Measurements from ENCODE around the gene PARM1. TPM values are rescaled to one million over a fixed set of nuclear protein-coding genes. Genes with fewer than 3 reads are reported as not detected.

Gene PARM1
- total RNA-seq, 1 donor from 2014 or later: 1.6 TPM

- Mint-ChIP-seq H3K27me3 (ENCODE audit: insufficient read depth, low read depth) (peaks cover 2% of the 10 kb centered on the region), H3K9me3 (no peaks in the 10 kb centered on the region), H3K4me3 (no peak overlapping the region), H3K36me3 (no peaks in the 10 kb centered on the region), H3K27ac (no peak overlapping the region), H3K4me1 (no peaks in the 10 kb centered on the region)
- Histone ChIP-seq H3K9ac (no peak overlapping the region), H2AFZ (replicated peaks) (no peak overlapping the region), H3K79me2 (ENCODE audit: low read depth) (no peaks in the 10 kb centered on the region), H3K27ac (no peak overlapping the region), H3F3A (ENCODE audit: low read depth) (no peaks in the 10 kb centered on the region), H3K4me3 (no peak overlapping the region), H3K4me1 (no peaks in the 10 kb centered on the region), H3K4me2 (no peak overlapping the region), H3K27me3 (no peaks in the 10 kb centered on the region), H4K20me1 (ENCODE audit: low read depth) (no peaks in the 10 kb centered on the region), H3K36me3 (no peaks in the 10 kb centered on the region), H3K9me3 (ENCODE audit: low read depth) (no peaks in the 10 kb centered on the region)
- DNase-seq (ENCODE audit: low spot score): no peak
- no peak for TF ChIP-seq CTCF (IDR thresholded peaks at IDR 0.05)
- no peak for TF ChIP-seq EZH2phosphoT487 (IDR thresholded peaks at IDR 0.05)
- TF ChIP-seq EZH2 (IDR thresholded peaks at IDR 0.05): no peak
Observed at GRCh38 chr4:74920704-74921103, 12.2 kb upstream of the PARM1 start.

- Histone ChIP-seq H3K79me2 (ENCODE audit: low read depth) (no peaks in the 10 kb centered on the region), H3K27ac (no peak overlapping the region), H3K27me3 (no peaks in the 10 kb centered on the region), H3K36me3 (no peaks in the 10 kb centered on the region), H3K4me1 (no peaks in the 10 kb centered on the region), H3F3A (ENCODE audit: low read depth) (no peaks in the 10 kb centered on the region), H3K9me3 (ENCODE audit: low read depth) (no peaks in the 10 kb centered on the region), H3K9ac (no peak overlapping the region), H3K4me3 (no peak overlapping the region), H2AFZ (replicated peaks) (no peak overlapping the region), H3K4me2 (no peak overlapping the region), H4K20me1 (ENCODE audit: low read depth) (no peaks in the 10 kb centered on the region)
- Mint-ChIP-seq H3K4me3 (no peak overlapping the region), H3K9me3 (no peaks in the 10 kb centered on the region), H3K36me3 (no peaks in the 10 kb centered on the region), H3K4me1 (no peaks in the 10 kb centered on the region), H3K27ac (no peak overlapping the region), H3K27me3 (ENCODE audit: insufficient read depth, low read depth) (peaks cover 3% of the 10 kb centered on the region)
- no peak for TF ChIP-seq CTCF (IDR thresholded peaks at IDR 0.05)
- no peak for TF ChIP-seq EZH2 (IDR thresholded peaks at IDR 0.05)
- DNase-seq (ENCODE audit: low spot score): no peak
Observed at GRCh38 chr4:74921490-74921889, 11.4 kb upstream of the PARM1 start.

- H3K4me2 ChIP-seq: no peak overlapping the region
Observed at GRCh38 chr4:74926007-74926406, 6.9 kb upstream of the PARM1 start.

More at GRCh38 chr4:74926007-74926406, 6.9 kb upstream of the PARM1 start:
- Mint-ChIP-seq H3K9me3 (no peaks in the 10 kb centered on the region), H3K27me3 (ENCODE audit: insufficient read depth, low read depth) (peaks cover 6% of the 10 kb centered on the region), H3K4me3 (no peak overlapping the region), H3K27ac (no peak overlapping the region), H3K4me1 (no peaks in the 10 kb centered on the region), H3K36me3 (no peaks in the 10 kb centered on the region)
- Histone ChIP-seq H3F3A (ENCODE audit: low read depth) (no peaks in the 10 kb centered on the region), H3K9me3 (ENCODE audit: low read depth) (no peaks in the 10 kb centered on the region), H3K4me1 (no peaks in the 10 kb centered on the region), H3K79me2 (ENCODE audit: low read depth) (no peaks in the 10 kb centered on the region), H3K9ac (no peak overlapping the region), H3K27me3 (no peaks in the 10 kb centered on the region), H4K20me1 (ENCODE audit: low read depth) (no peaks in the 10 kb centered on the region), H3K4me3 (no peak overlapping the region), H2AFZ (replicated peaks) (peak overlapping the region; percentile 58), H3K36me3 (no peaks in the 10 kb centered on the region), H3K27ac (no peak overlapping the region)
- TF ChIP-seq CTCF (IDR thresholded peaks at IDR 0.05): no peak
- no peak for TF ChIP-seq EZH2phosphoT487 (IDR thresholded peaks at IDR 0.05)
- TF ChIP-seq EZH2 (IDR thresholded peaks at IDR 0.05): no peak
- no peak for DNase-seq (ENCODE audit: low spot score)
